ENCODE data around the gene PTPRK. TPM values are rescaled to one million over a fixed set of nuclear protein-coding genes. Genes with fewer than 3 reads are reported as not detected.

The PTPRK gene
- total and polyA plus RNA-seq, 2 donors = 9.3 to 26.8 TPM

- Histone ChIP-seq H3K27ac (ENCODE audit: low read depth in 1 of 2, low read length in 1 of 2) (no peak overlapping the region), H3K4me3 (ENCODE audit: low read length in 2 of 2) (no peak overlapping the region), H3K4me1 (ENCODE audit: control insufficient read depth in 2 of 2, insufficient read depth in 2 of 2, low read length in 2 of 2) (no peaks in the 10 kb centered on the region), H3K27me3 (ENCODE audit: control insufficient read depth in 2 of 2, insufficient read depth in 1 of 2, low read length in 1 of 2) (no peaks in the 10 kb centered on the region), H3K36me3 (ENCODE audit: control insufficient read depth in 2 of 2, insufficient read depth in 2 of 2, low read length in 1 of 2) (no peaks in the 10 kb centered on the region), H3K9me3 (ENCODE audit: control insufficient read depth in 2 of 2, insufficient read depth in 1 of 2, low read length in 1 of 2) (peaks cover 0 to 3% of the 10 kb centered on the region in 2 donors)
- WGBS = 98% methylated on average over 3 of the region's 3 CpGs
- DNase-seq (ENCODE audit: low read depth in 6 of 9, low spot score in 9 of 9) = no peak
These were observed 98.6 kb downstream of the PTPRK start for GRCh38 chr6:128421788-128422187.

GRCh38 chr6:128417698-128418097 is 102.7 kb downstream of the PTPRK start:
- H3K9me3 ChIP-seq (ENCODE audit: control insufficient read depth in 2 of 2, insufficient read depth in 1 of 2, low read length in 1 of 2) = peaks cover 0 to 3% of the 10 kb centered on the region in 2 donors
- DNase-seq (ENCODE audit: low read depth in 6 of 9, low spot score in 9 of 9) = no peak
- H3K27ac ChIP-seq (ENCODE audit: low read depth in 1 of 2, low read length in 1 of 2) = no peak overlapping the region
- H3K4me1 ChIP-seq (ENCODE audit: control insufficient read depth in 2 of 2, insufficient read depth in 2 of 2, low read length in 2 of 2) = no peaks in the 10 kb centered on the region
- H3K27me3 ChIP-seq (ENCODE audit: control insufficient read depth in 2 of 2, insufficient read depth in 1 of 2, low read length in 1 of 2) = no peaks in the 10 kb centered on the region
- WGBS = 96% methylated on average over 5 of the region's 5 CpGs
- H3K36me3 ChIP-seq (ENCODE audit: control insufficient read depth in 2 of 2, insufficient read depth in 2 of 2, low read length in 1 of 2) = no peaks in the 10 kb centered on the region
- no peak overlapping the region for H3K4me3 ChIP-seq (ENCODE audit: low read length in 2 of 2)

GRCh38 chr6:128415387-128415786 is 105.0 kb downstream of the PTPRK start:
- no peak overlapping the region for H3K27ac ChIP-seq (ENCODE audit: low read depth in 1 of 2, low read length in 1 of 2)
- no peak overlapping the region for H3K4me3 ChIP-seq (ENCODE audit: low read length in 2 of 2)
- DNase-seq (ENCODE audit: low read depth in 6 of 9, low spot score in 9 of 9) = no peak
- H3K36me3 ChIP-seq (ENCODE audit: control insufficient read depth in 2 of 2, insufficient read depth in 2 of 2, low read length in 1 of 2) = no peaks in the 10 kb centered on the region
- no peaks in the 10 kb centered on the region for H3K4me1 ChIP-seq (ENCODE audit: control insufficient read depth in 2 of 2, insufficient read depth in 2 of 2, low read length in 2 of 2)
- peaks cover 0 to 3% of the 10 kb centered on the region in 2 donors for H3K9me3 ChIP-seq (ENCODE audit: control insufficient read depth in 2 of 2, insufficient read depth in 1 of 2, low read length in 1 of 2)
- 97% methylated on average over 1 of the region's 1 CpG for WGBS
- no peaks in the 10 kb centered on the region for H3K27me3 ChIP-seq (ENCODE audit: control insufficient read depth in 2 of 2, insufficient read depth in 1 of 2, low read length in 1 of 2)

- peaks cover 0 to 3% of the 10 kb centered on the region in 2 donors for H3K9me3 ChIP-seq (ENCODE audit: control insufficient read depth in 2 of 2, insufficient read depth in 1 of 2, low read length in 1 of 2)
- DNase-seq (ENCODE audit: low read depth in 6 of 9, low spot score in 9 of 9) = no peak
- no peak overlapping the region for H3K27ac ChIP-seq (ENCODE audit: low read depth in 1 of 2, low read length in 1 of 2)
These were observed 105.5 kb downstream of the PTPRK start for GRCh38 chr6:128414943-128415342.

GRCh38 chr6:128413291-128413690 is 107.1 kb downstream of the PTPRK start:
- H3K9me3 ChIP-seq (ENCODE audit: control insufficient read depth in 2 of 2, insufficient read depth in 1 of 2, low read length in 1 of 2) = peaks cover 0 to 2% of the 10 kb centered on the region in 2 donors
- WGBS = 98% methylated on average over 6 of the region's 6 CpGs

More at GRCh38 chr6:128414943-128415342, 105.5 kb downstream of the PTPRK start:
- no peak overlapping the region for H3K4me3 ChIP-seq (ENCODE audit: low read length in 2 of 2)
- no peaks in the 10 kb centered on the region for H3K27me3 ChIP-seq (ENCODE audit: control insufficient read depth in 2 of 2, insufficient read depth in 1 of 2, low read length in 1 of 2)
- no peaks in the 10 kb centered on the region for H3K4me1 ChIP-seq (ENCODE audit: control insufficient read depth in 2 of 2, insufficient read depth in 2 of 2, low read length in 2 of 2)
- no peaks in the 10 kb centered on the region for H3K36me3 ChIP-seq (ENCODE audit: control insufficient read depth in 2 of 2, insufficient read depth in 2 of 2, low read length in 1 of 2)
- 97% methylated on average over 6 of the region's 6 CpGs for WGBS

GRCh38 chr6:128412680-128413079 is 107.7 kb downstream of the PTPRK start:
- no peaks in the 10 kb centered on the region for H3K27me3 ChIP-seq (ENCODE audit: control insufficient read depth in 2 of 2, insufficient read depth in 1 of 2, low read length in 1 of 2)
- DNase-seq (ENCODE audit: low read depth in 6 of 9, low spot score in 9 of 9) = no peak
- H3K9me3 ChIP-seq (ENCODE audit: control insufficient read depth in 2 of 2, insufficient read depth in 1 of 2, low read length in 1 of 2) = no peaks in the 10 kb centered on the region
- no peak overlapping the region for H3K27ac ChIP-seq (ENCODE audit: low read depth in 1 of 2, low read length in 1 of 2)
- no peaks in the 10 kb centered on the region for H3K36me3 ChIP-seq (ENCODE audit: control insufficient read depth in 2 of 2, insufficient read depth in 2 of 2, low read length in 1 of 2)
- no peaks in the 10 kb centered on the region for H3K4me1 ChIP-seq (ENCODE audit: control insufficient read depth in 2 of 2, insufficient read depth in 2 of 2, low read length in 2 of 2)
- WGBS = over 99% methylated on average over 4 of the region's 4 CpGs
- H3K4me3 ChIP-seq (ENCODE audit: low read length in 2 of 2) = no peak overlapping the region

More at GRCh38 chr6:128413291-128413690, 107.1 kb downstream of the PTPRK start:
- H3K36me3 ChIP-seq (ENCODE audit: control insufficient read depth in 2 of 2, insufficient read depth in 2 of 2, low read length in 1 of 2) = no peaks in the 10 kb centered on the region
- no peak for DNase-seq (ENCODE audit: low read depth in 6 of 9, low spot score in 9 of 9)
- H3K27ac ChIP-seq (ENCODE audit: low read depth in 1 of 2, low read length in 1 of 2) = no peak overlapping the region
- no peak overlapping the region for H3K4me3 ChIP-seq (ENCODE audit: low read length in 2 of 2)
- no peaks in the 10 kb centered on the region for H3K4me1 ChIP-seq (ENCODE audit: control insufficient read depth in 2 of 2, insufficient read depth in 2 of 2, low read length in 2 of 2)
- no peaks in the 10 kb centered on the region for H3K27me3 ChIP-seq (ENCODE audit: control insufficient read depth in 2 of 2, insufficient read depth in 1 of 2, low read length in 1 of 2)

- Histone ChIP-seq H3K27ac (ENCODE audit: low read depth in 1 of 2, low read length in 1 of 2) (no peak overlapping the region), H3K4me3 (ENCODE audit: low read length in 2 of 2) (no peak overlapping the region), H3K36me3 (ENCODE audit: control insufficient read depth in 2 of 2, insufficient read depth in 2 of 2, low read length in 1 of 2) (no peaks in the 10 kb centered on the region), H3K9me3 (ENCODE audit: control insufficient read depth in 2 of 2, insufficient read depth in 1 of 2, low read length in 1 of 2) (no peaks in the 10 kb centered on the region), H3K27me3 (ENCODE audit: control insufficient read depth in 2 of 2, insufficient read depth in 1 of 2, low read length in 1 of 2) (no peaks in the 10 kb centered on the region), H3K4me1 (ENCODE audit: control insufficient read depth in 2 of 2, insufficient read depth in 2 of 2, low read length in 2 of 2) (no peaks in the 10 kb centered on the region)
- WGBS = 91% methylated on average over 4 of the region's 4 CpGs
- peak in 2 of 9 donors; percentile 11 to 14 for DNase-seq (ENCODE audit: low read depth in 6 of 9, low spot score in 9 of 9)
These were observed 109.8 kb downstream of the PTPRK start for GRCh38 chr6:128410584-128410983.

GRCh38 chr6:128409003-128409402 is 111.4 kb downstream of the PTPRK start:
- Histone ChIP-seq H3K36me3 (ENCODE audit: control insufficient read depth in 2 of 2, insufficient read depth in 2 of 2, low read length in 1 of 2) (no peaks in the 10 kb centered on the region), H3K4me1 (ENCODE audit: control insufficient read depth in 2 of 2, insufficient read depth in 2 of 2, low read length in 2 of 2) (no peaks in the 10 kb centered on the region), H3K9me3 (ENCODE audit: control insufficient read depth in 2 of 2, insufficient read depth in 1 of 2, low read length in 1 of 2) (no peaks in the 10 kb centered on the region), H3K27ac (ENCODE audit: low read depth in 1 of 2, low read length in 1 of 2) (no peak overlapping the region), H3K27me3 (ENCODE audit: control insufficient read depth in 2 of 2, insufficient read depth in 1 of 2, low read length in 1 of 2) (no peaks in the 10 kb centered on the region), H3K4me3 (ENCODE audit: low read length in 2 of 2) (no peak overlapping the region)
- 93% methylated on average over 1 of the region's 1 CpG for WGBS
- no peak for DNase-seq (ENCODE audit: low read depth in 6 of 9, low spot score in 9 of 9)

- Histone ChIP-seq H3K27ac (ENCODE audit: low read depth in 1 of 2, low read length in 1 of 2) (no peak overlapping the region), H3K36me3 (ENCODE audit: control insufficient read depth in 2 of 2, insufficient read depth in 2 of 2, low read length in 1 of 2) (no peaks in the 10 kb centered on the region), H3K27me3 (ENCODE audit: control insufficient read depth in 2 of 2, insufficient read depth in 1 of 2, low read length in 1 of 2) (no peaks in the 10 kb centered on the region), H3K9me3 (ENCODE audit: control insufficient read depth in 2 of 2, insufficient read depth in 1 of 2, low read length in 1 of 2) (no peaks in the 10 kb centered on the region), H3K4me1 (ENCODE audit: control insufficient read depth in 2 of 2, insufficient read depth in 2 of 2, low read length in 2 of 2) (no peaks in the 10 kb centered on the region), H3K4me3 (ENCODE audit: low read length in 2 of 2) (no peak overlapping the region)
- no peak for DNase-seq (ENCODE audit: low read depth in 6 of 9, low spot score in 9 of 9)
- WGBS = 94% methylated on average over 1 of the region's 1 CpG
These were observed 113.9 kb downstream of the PTPRK start for GRCh38 chr6:128406453-128406852.

All from thymus (tissue), 11 donors.